Posterior cingulate gyrus (tissue), 11 donors: ENCODE results near the gene SPAG5.

Experiments used
- DNase-seq, 10 donors: peaks; one replicate each; pipeline versions ENCODE4 v3.0.0 to v3.0.0-alpha.2; 2020 to 2021; ENCODE audit warnings: mixed read lengths in 3 of 10
- intact Hi-C: fragments of 100-400 bp; cut with DNase I; formaldehyde crosslinking; loops from one replicate; pipeline ENCODE4 v1.15.1; 2023

The SPAG5 gene

GRCh38 chr17:28549236-28550132 lies 49.3 kb downstream of the SPAG5 start:
- DNase-seq: peak in 2 of 10 donors; percentile 31 to 50
- intact Hi-C loops: no loop called here

- DNase-seq: peak in 2 of 10 donors; percentile 16 to 69
- intact Hi-C loops: loop anchor here (1.0 kb wide), 1 partner anchor 65 kb away; no protein-coding TSS in a partner anchor
These were observed 50.3 kb downstream of the SPAG5 start for GRCh38 chr17:28548417-28549130.

DNA sequence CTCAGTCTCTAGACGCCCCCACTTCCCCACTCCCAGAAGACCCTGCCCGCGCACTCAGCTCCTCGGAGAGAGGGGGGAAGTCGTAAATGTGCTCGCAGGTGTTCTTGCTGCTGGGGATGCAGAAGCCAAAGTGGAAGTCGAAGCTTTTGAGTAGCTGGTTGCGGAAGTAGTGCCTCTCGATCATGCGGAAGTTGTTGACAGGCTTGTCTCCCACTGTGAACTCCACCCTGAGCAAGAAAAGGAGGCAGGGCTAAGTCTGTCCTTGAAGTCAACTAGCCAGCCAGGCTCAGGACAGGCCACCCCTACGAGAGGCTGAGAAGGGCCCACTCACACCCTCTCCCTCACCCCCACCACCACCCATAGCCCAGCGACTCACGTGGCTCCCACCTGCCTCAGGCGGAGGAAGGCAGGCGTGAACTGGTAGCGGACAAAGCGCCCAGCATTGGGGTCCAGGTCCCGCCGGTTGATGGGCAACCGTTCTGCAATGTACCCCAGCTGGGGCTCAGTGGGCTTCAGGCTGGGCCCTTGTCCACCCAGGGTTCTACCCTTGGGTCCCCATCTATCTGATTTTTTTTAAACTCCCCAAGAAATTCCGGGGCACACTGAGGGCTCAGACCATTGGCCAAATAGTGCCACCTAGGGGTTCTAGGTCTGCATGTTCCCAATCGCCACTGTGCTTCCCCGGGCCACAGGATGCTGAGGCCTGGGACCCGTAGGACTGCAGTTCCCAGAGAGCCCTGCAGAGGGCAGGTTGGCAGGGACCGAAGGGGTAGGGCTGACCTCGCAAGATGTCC lies 51.0 kb downstream of the SPAG5 start:
- intact Hi-C loops: loop anchor here (1.0 kb wide), 1 partner anchor 65 kb away; no protein-coding TSS in a partner anchor
- peak; percentile 48 to 94 (median 76) for DNase-seq

- peak in 2 of 10 donors; percentile 53 to 59 for DNase-seq
- intact Hi-C loops: no loop called here
These were observed 51.7 kb downstream of the SPAG5 start for GRCh38 chr17:28547096-28547622.

GRCh38 chr17:28545787-28546415 lies 52.9 kb downstream of the SPAG5 start:
- DNase-seq: peak in 2 of 10 donors; percentile 51 to 52
- intact Hi-C loops: no loop called here

- intact Hi-C loops: no loop called here
- DNase-seq: peak in 1 of 10 donors; percentile 34
These were observed 53.7 kb downstream of the SPAG5 start for GRCh38 chr17:28545141-28545503.

GRCh38 chr17:28544402-28545140 lies 54.3 kb downstream of the SPAG5 start:
- intact Hi-C loops: no loop called here
- peak in 2 of 10 donors; percentile 12 to 16 for DNase-seq

- intact Hi-C loops: no loop called here
- no peak for DNase-seq
These were observed 57.4 kb downstream of the SPAG5 start for GRCh38 chr17:28541439-28541838.

GRCh38 chr17:28540231-28540630 lies 58.6 kb downstream of the SPAG5 start:
- intact Hi-C loops: loop anchor here (1.0 kb wide), 1 partner anchor 46 kb away; no protein-coding TSS in a partner anchor
- DNase-seq: peak in 2 of 10 donors; percentile 55 to 62

DNA sequence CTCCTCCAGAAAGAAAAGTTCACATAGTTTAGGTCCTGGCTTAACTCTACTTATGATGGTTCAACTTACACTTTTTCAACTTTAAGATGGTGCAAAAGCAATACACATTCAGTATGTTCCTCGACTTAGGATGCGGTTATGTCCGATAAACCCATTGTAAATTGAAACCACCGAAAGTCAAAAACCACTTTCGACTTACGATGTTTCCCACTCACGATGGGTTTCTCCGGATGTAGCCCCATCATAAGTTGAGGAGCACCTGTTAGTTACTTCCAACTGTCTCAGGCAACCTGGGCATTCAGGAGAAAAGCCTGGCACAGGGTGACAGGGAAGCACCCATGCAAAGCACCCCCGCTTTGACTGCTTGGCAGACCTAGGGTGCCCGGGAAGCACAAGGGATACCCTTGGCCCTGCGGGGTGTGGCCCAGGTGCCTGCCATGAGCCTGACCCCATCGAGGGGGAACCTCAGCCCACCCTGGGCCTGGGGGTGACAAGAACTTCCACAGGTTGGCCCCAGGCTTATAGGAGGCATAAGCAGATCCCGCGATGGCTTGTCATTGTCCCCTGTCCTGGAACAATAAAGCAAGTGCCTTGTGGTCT lies 60.4 kb downstream of the SPAG5 start:
- DNase-seq: peak in 2 of 10 donors; percentile 44 to 67
- intact Hi-C loops: no loop called here

GRCh38 chr17:28537219-28537610 lies 61.6 kb downstream of the SPAG5 start:
- DNase-seq: peak in 2 of 10 donors; percentile 35 to 73
- intact Hi-C loops: no loop called here

GRCh38 chr17:28536532-28537218 lies 62.1 kb downstream of the SPAG5 start:
- intact Hi-C loops: no loop called here
- DNase-seq: peak in 2 of 10 donors; percentile 39 to 51

DNA sequence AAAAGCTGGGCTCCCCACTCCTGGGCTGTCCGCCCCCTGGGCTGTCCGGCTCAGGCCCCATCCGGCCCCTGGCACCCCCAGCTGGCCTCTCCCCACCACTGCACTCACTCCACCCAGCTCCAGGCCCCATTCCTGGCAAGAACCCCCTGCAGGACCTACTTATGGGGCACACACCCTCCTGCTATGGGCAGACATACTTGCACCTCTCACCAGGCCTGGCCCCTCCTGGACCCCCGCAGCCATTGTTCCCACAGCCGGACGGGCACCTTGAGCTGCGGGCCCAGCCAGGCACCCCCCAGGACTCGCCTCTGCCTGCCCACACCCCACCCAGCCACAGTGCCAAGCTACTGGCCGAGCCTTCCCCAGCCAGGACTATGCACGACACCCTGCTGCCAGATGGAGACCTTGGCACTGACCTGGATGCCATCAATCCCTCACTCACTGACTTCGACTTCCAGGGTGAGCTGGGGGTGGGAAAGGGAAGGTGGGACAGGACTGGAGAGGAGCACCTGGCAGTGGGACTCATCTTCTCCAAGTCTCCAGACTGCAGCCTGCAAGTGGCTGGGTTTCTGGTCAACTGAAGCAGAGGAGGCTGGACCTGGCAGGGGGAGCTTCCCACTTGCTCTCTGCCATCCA lies 64.0 kb downstream of the SPAG5 start:
- DNase-seq: peak in 2 of 10 donors; percentile 53 to 72
- intact Hi-C loops: no loop called here

- intact Hi-C loops: no loop called here
- DNase-seq: peak in 1 of 10 donors; percentile 30
These were observed 65.6 kb downstream of the SPAG5 start for GRCh38 chr17:28533091-28533807.

DNA sequence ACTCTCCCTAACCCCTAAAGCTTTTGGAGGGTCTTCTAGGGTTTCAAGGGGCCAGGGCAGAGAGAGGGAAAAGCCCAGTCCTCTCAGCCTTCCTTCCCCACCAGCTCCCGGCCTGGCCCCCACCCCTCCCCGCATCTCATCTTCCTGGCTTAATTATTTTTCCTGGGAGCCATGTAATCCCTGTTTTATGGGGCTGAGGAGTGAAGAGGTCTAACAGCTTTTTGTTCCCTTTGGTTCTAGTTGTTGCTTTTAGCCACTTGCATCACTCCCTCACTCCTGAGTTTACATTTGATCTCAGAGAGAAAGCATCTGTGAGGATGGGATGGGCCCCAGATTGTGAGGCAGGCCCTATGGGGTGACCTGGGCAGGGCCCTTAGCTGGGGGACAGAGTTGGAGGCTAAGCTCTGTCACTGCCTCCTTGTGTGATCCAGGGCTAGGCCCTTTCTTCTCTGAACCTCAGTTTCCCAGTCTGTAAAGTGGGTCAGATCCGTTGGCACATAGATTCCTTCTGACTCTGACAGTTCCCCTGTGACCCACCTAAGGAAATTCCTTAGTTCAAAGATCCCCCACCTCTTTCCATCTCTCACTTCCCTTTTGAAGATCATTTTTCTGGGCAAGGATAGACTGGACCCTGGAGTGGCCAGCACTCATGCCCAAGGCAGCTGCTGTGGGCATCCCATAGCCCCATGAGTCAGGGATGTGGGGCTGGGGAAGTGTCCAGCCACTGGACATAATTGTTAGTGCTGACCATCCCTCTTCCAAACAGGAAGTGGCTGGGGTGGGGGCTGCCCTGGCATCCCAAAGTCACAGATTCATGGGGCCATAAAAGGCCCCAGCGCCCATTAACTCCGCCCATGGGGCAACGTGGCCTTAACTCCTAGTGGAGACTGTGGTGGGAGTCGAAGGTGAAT lies 66.5 kb downstream of the SPAG5 start:
- intact Hi-C loops: no loop called here
- peak in 1 of 10 donors; percentile 15 for DNase-seq

GRCh38 chr17:28530926-28531325 lies 67.9 kb downstream of the SPAG5 start:
- intact Hi-C loops: no loop called here

More at GRCh38 chr17:28530926-28531325, 67.9 kb downstream of the SPAG5 start:
- peak in 2 of 10 donors; percentile 34 to 54 for DNase-seq
